NCI-H82 treated with DMSO at 0.1 percent for 48 hours (cell line): ENCODE data around the gene SLC29A1.

ENCODE experiments used
- DNase-seq: peaks from one replicate; lab custom pipeline; 2025; ENCODE audit not compliant: unreplicated experiment; lab: John Stamatoyannopoulos, UW

SLC29A1 gene

GRCh38 chr6:44251576-44252524 lies 28.5 kb downstream of the SLC29A1 start:
- DNase-seq: no peak

DNA sequence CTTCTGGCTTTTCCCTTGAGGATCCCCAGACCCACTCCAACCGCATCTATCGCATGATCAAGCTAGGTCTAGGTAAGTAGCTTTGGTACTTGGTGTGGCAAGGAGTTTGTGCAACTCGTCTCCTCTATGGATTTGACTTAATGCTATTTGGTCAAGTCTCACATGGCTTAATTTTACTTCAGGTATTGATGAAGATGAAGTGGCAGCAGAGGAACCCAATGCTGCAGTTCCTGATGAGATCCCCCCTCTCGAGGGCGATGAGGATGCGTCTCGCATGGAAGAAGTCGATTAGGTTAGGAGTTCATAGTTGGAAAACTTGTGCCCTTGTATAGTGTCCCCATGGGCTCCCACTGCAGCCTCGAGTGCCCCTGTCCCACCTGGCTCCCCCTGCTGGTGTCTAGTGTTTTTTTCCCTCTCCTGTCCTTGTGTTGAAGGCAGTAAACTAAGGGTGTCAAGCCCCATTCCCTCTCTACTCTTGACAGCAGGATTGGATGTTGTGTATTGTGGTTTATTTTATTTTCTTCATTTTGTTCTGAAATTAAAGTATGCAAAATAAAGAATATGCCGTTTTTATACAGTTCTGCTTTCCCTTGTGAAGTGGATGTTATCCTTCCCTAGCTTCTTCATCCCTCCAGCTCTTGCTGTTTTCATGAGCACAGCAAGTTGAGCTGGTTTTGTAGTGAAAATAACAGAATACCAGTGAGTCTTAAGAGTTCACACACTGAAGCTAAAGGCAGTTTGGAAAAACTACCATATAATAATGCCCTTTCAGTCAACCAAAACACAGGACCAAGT lies 30.1 kb downstream of the SLC29A1 start:
- peak; percentile 29 for DNase-seq

- DNase-seq: no peak
These were observed 31.1 kb downstream of the SLC29A1 start for GRCh38 chr6:44254191-44255104.

GRCh38 chr6:44255105-44255808 lies 31.9 kb downstream of the SLC29A1 start:
- DNase-seq: no peak

DNA sequence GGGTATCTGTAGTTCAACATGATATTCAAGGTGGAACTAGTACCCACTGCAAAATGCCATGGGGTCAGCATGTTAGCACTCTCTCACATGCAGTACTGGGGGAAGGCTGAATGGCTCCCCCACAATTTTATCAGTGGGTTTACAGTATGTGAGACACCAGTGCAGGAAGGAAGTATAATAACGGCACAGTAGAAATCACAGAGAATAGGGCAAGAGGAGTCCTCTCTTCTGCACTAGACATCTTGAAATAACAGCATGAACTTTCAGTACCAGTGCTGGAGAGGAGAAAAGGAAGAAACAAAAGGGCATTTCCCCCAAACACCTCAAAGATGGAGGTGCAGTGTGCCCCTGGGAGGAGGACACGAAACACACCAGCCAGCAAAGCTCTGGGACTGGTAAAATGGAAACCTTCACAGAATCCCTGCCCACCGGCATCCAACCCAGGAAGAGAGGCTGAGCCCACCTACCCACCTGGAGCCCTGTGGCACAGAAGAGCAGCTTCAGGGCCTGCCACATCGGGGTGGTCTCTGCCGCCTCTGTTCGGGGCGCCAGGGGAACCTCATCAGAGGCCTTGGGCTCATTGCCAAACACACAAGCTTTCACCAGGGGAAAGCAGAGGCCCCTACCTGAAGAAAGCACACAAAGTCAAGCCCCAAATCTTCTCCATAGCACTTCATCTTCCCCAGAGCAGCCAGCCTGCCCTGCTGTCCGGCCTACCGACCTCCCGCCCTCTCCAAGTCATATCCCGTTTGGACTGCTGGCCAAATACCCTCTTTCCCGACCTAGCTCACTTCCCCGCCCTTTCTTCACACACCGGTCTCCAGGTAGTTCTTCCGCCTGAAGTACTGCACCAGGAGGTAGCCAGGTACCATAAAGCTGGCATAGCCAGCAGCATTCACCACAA lies 32.7 kb downstream of the SLC29A1 start:
- no peak for DNase-seq

DNA sequence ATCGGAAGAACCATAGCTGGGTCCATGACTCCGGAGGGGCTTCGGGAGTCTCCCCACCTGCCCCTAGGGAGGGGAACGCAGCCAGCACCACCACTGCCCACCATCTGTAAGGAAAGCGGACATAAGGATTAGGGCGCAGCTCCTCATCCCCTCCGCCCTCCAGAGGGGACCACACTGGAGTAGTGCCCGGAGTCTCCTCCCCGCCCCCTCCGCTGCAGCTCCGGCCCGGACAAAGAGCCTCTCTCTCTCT lies 33.3 kb downstream of the SLC29A1 start:
- DNase-seq: no peak

- DNase-seq: peak; percentile 35
These were observed 33.8 kb downstream of the SLC29A1 start, which contains the start of gene SLC35B2 for GRCh38 chr6:44257025-44257752. SLC35B2 (minus strand) TSS chr6:44257528; CDS start chr6:44257410, 118 bp downstream.

DNA sequence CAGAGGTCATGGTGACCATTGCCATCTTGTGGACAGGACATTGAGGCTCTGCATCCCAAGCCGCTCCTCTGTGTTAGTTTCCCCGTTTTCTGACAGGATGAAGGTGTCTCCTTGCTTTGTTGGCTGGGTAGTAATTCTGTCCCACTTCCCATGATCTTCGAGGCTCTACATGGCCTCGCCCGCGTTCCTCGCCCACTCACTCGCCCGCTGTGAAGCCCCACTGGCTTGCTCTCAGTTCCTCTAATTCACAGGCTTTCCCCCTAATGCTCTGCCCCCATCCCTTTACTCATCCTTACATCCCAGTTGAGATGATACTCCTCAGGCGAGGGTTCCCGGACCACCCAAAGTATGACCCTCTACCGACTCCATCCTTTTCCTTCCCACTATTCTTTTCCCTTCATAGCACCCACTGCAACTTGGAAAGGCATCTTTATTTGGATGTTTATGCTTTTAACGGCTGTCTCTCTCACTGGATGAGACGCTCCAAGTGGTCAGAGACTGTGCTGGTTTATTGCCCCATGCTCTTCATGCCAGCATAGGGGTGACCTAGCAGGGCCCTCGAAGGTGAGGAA lies 34.4 kb downstream of the SLC29A1 start:
- no peak for DNase-seq

DNA sequence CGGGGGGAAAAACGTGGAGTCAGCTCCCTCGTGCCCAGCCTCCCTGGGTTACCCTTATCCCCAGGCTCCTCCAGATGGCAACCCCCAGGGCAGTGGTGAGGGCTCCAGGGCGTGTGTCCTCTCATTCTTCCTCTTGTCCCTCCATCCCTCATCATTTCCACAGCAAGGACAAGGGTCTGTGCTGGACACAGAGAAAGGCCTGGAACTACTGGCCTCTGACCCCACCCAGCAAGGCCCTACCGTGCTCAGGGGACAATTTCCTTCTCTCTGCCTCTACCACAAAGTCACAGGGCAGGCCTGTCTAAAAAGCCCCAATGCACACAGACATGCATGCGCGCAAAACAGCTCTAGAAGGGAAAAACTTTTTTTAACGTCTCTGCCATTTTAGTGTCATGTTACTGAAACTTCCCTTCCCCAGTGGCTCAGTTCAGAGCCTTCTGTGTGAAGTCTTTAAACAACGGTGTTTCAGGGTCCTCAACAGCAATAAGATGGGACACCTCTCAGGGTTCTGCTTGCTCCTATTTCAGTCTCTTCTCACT lies 35.0 kb downstream of the SLC29A1 start:
- DNase-seq: no peak

DNA sequence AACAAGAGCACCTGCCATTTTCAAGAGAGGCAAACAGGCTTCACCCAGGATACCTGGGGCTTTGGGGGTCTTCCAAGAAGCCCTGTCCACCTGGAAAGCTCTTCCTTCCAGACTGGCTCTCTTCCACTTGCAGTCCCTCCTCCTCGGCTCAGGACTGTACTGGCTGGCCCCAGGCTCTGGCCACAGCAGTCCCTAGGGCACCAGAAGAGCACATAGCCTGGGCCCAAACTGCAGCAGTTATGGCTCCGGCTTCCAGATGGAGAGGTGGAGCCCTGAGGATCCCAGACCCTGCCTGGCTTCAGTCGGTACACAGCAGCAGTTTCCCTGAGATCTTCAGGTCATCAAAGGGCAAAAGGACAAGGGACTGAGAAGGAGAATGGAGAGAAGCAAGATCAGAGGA lies 35.5 kb downstream of the SLC29A1 start:
- no peak for DNase-seq

- DNase-seq: no peak
These were observed 36.6 kb downstream of the SLC29A1 start for GRCh38 chr6:44260011-44260410.

DNA sequence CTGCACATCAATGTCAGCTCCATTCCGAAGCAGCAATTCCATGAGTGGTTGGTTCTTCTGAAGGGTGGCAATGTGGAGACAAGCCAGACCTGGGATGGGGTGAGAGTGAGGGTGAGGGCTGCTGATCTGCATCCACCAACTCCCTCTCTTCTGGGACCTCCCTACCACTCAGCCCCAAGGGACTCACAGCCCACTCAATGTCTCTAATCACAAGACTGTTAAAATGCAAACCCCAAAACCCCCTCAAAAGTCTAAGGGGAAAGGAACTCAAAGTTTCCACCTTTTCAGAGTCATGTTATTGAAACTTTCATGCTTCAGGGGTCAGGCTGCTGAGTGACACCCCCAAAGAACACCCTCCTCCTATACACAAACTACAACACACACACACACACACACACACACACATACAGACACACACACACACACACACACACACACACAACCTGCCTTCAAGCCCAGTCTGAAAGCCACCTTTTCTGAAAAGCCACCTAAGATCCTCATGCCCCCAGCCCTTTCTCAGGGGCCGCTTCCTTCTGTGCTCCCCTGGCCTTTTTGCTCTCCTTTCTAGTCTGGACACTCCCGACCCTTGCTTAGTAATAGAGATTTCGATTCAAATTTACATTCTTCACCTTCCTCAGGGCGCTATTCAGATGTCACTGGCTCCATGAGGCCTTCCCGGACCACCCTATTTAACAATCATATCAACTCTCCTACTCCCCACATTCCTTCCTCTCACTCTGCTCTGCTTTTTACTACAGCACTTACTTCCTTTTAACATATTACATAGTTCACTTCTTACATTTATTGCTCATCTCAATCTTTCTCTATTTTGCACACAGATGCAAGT lies 37.3 kb downstream of the SLC29A1 start:
- DNase-seq: no peak

DNA sequence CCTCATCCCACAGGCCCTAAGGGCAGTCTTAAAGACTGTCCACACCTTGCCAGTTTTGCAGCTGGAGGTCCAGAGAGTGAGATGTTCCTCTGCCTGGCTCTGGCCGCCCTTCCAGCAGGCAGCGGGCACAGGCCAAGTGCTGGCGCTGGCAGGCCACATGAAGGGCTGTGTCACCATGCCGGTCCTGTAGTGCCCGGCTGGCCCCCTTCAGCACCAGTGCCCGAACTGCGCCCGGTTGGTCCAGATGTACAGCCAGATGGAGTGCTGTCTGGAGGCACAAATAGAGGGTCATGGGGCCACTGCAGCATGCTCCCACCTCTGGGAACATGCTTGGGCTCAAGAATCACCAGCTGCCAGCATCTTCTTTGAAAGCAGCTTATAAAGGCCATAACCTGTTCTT lies 38.2 kb downstream of the SLC29A1 start:
- no peak for DNase-seq

DNA sequence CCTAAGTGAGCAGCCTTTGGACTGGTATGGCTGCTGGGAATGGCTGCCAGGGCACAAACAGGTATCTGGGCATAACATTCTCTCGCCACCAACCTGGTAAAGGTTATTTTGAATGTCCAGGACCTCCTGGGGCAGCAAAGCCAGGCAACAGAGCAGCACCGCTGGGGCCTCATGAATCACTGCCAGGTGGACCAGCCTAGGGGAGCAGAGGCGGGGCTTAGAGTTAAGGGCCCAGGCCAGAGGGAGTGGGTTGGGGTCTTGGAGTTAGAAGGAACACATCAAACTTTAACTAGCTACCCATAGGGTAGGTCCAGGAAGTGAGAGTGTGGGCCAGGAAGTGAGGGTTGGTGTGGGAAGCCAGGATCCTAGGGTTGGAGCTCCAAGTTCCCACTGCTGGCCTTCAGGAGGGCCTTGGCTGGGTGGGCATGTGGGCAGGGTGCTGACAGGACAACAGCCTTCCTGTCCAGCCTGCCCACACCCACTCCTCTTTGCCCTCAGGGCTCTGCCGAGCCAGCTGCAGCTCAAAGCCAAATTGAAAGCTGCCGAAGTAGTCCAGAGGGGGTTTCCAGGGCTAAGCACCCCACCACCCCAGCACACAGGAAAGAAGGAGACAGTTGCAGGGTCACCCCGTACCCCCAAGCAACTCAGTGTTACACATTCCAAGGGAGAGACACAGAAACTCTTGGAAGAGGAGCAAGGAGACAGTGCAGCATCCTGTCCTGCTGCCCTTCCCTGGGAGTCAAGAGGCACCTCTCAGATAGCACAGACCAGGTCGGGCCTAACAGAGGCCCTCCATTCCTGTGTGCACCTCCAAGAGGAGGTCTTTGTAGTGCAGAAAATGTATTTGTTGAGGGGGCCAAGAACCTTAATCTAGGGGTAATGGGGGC lies 39.3 kb downstream of the SLC29A1 start:
- DNase-seq: no peak

DNA sequence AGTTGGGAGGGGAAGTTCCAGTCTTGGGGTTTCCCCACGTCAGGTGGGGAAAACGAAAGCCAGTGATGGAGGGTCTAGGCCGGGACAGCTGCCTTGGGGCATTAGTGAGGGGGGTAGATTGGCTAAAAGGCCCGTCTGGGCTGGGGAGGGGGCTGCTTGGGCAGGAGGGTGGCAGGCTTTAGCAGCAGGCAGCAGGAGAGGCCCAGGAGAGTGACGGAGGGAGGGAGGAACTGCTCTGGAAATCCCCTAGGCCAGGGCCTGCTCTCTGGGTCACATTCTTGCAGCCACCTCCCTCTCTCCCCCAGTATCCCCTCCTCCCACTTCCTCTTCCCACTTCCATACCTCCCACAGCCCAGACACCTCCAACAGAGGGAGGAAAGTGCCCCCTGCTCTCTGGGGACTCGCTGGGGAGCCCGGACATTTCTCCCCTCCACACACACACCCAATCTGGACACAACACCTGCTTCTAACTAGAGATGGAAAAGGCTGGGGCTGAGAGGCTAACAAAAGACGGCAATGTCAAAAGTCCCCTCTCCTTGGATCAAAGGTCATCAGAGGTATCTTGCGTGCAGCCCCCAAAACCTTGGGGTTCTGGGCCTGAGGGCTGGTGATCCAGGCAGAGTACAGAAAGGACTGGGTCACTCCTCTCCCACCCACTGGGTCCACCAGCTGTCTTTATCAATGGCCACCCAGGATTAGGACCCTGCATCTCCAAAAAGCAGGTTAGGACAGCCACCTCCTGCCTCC lies 40.1 kb downstream of the SLC29A1 start:
- no peak for DNase-seq
